Measurements from ENCODE around the gene CCDC87. TPM values are rescaled to one million over a fixed set of nuclear protein-coding genes. Genes with fewer than 3 reads are reported as not detected.

The CCDC87 gene
- total RNA-seq = 0.63 TPM

GRCh38 chr11:66592457-66593302 lies at the start of gene CCDC87, which contains the start of gene CCS:
Gene CCDC87, minus strand, starts transcription at chr11:66593063. Its CDS starts 48 bp downstream, at chr11:66593015.
Gene CCS, plus strand, starts transcription at chr11:66593185. Its CDS starts 77 bp downstream, at chr11:66593262.

GRCh38 chr11:66638177-66639065 lies 45.6 kb upstream of the CCDC87 start, which contains the start of gene RBM4:
Gene RBM4, plus strand, starts transcription at chr11:66638703. Its CDS starts 1,009 bp downstream, at chr11:66639712.

GRCh38 chr11:66616379-66617154 lies 23.7 kb upstream of the CCDC87 start, which contains the start of gene RBM14:
Gene RBM14, plus strand, starts transcription at chr11:66616630. Its CDS starts 91 bp downstream, at chr11:66616721.

GRCh38 chr11:66568124-66568916 lies 24.5 kb downstream of the CCDC87 start, which contains the start of gene CTSF:
Gene CTSF, minus strand, starts transcription at chr11:66568606. Its CDS starts 120 bp downstream, at chr11:66568486.

GRCh38 chr11:66546368-66546965 lies 46.4 kb downstream of the CCDC87 start, which contains the start of gene ACTN3:
Gene ACTN3, plus strand, starts transcription at chr11:66546903. Its CDS starts 35 bp downstream, at chr11:66546938.

GRCh38 chr11:66545701-66546367 lies 47.0 kb downstream of the CCDC87 start, which contains the start of gene ZDHHC24:
Gene ZDHHC24, minus strand, starts transcription at chr11:66546048. Its CDS starts 45 bp downstream, at chr11:66546003.

Small RNAs within 50 kb of the gene (small RNA-seq; reads per million reads assigned to genes)
- not detected for gene RNU4-39P (ENCODE audit: low replicate concordance)

Other genes starting within 250 kb of the CCDC87 start
- 13.8 TPM for gene BRMS1, start 248.0 kb downstream of the CCDC87 start, total RNA-seq
- 60.4 TPM for gene B4GAT1, start 245.4 kb downstream of the CCDC87 start, total RNA-seq
- 4.4 TPM for gene SLC29A2, start 221.3 kb downstream of the CCDC87 start, total RNA-seq
- gene NPAS4, start 172.0 kb downstream of the CCDC87 start, total RNA-seq = 2.2 TPM
- 11.6 TPM for gene MRPL11, start 154.2 kb downstream of the CCDC87 start, total RNA-seq
- 24.7 TPM for gene PELI3, start 126.2 kb downstream of the CCDC87 start, total RNA-seq
- 40.4 TPM for gene DPP3, start 112.6 kb downstream of the CCDC87 start, total RNA-seq
- 107 TPM for gene BBS1, start 82.4 kb downstream of the CCDC87 start, total RNA-seq
- 5.9 TPM for gene ZDHHC24, start 47.0 kb downstream of the CCDC87 start, total RNA-seq
- not detected for gene ACTN3, start 46.2 kb downstream of the CCDC87 start, total RNA-seq
- gene CTSF, start 24.5 kb downstream of the CCDC87 start, total RNA-seq = 47.9 TPM
- 36.9 TPM for gene CCS, start 122 bp upstream of the CCDC87 start, total RNA-seq
- gene RBM14, start 23.6 kb upstream of the CCDC87 start, total RNA-seq = 82.3 TPM
- gene RBM4, start 45.6 kb upstream of the CCDC87 start, total RNA-seq = 167 TPM
- gene RBM4B, start 84.8 kb upstream of the CCDC87 start, total RNA-seq = 110 TPM
- gene SPTBN2, start 136.2 kb upstream of the CCDC87 start, total RNA-seq = 182 TPM

Data from parietal lobe (tissue), 2 donors.